HepG2 (cell line): ENCODE results near the gene MRFAP1L1. TPM values are rescaled to one million over a fixed set of nuclear protein-coding genes. Genes with fewer than 3 reads are reported as not detected.
A peak's percentile ranks its signal among the peaks of the same experiment; 100 is the strongest.

Experiments used
- AFF4 ChIP-seq: sonication (generic); formaldehyde crosslinking; IDR thresholded peaks from 2 replicates; pipeline ENCODE4 v1.4.0; 2020; ENCODE audit warnings: missing genetic modification reagents
- CAMTA2 ChIP-seq: sonication (generic); formaldehyde crosslinking; IDR thresholded peaks from 2 replicates; pipeline ENCODE4 v1.4.0; 2020; ENCODE audit warnings: mild to moderate bottlenecking, missing genetic modification reagents, borderline replicate concordance
- CCAR2 ChIP-seq: fragments of 200-400 bp; formaldehyde crosslinking; optimal IDR thresholded peaks from 2 replicates; pipeline ENCODE3; 2018; ENCODE audit warnings: low read depth, mild to moderate bottlenecking, low read length, moderate library complexity
- EED ChIP-seq: sonication (generic); formaldehyde crosslinking; IDR thresholded peaks from 2 replicates; pipeline ENCODE4 v1.5.0; 2020; ENCODE audit warnings: mild to moderate bottlenecking, missing genetic modification reagents
- HNRNPLL ChIP-seq: fragments of 200-400 bp; formaldehyde crosslinking; IDR thresholded peaks from 2 replicates; pipeline ENCODE4 v1.6.1; 2017; ENCODE audit warnings: mild to moderate bottlenecking, low read depth, low read length; ENCODE audit not compliant: poor library complexity, severe bottlenecking
- KAT7 ChIP-seq: IDR thresholded peaks from 2 replicates; pipeline ENCODE4 v1.6.1; 2018; ENCODE audit warnings: borderline replicate concordance, missing compliant biosample characterization
- KDM1A ChIP-seq: IDR thresholded peaks from 2 replicates; pipeline ENCODE4 v1.6.1; 2016; ENCODE audit warnings: missing compliant biosample characterization
- MED8 ChIP-seq: sonication (generic); formaldehyde crosslinking; IDR thresholded peaks from 2 replicates; pipeline ENCODE4 v1.8.1; 2023; ENCODE audit warnings: mild to moderate bottlenecking, missing genetic modification reagents; ENCODE audit not compliant: insufficient replicate concordance
- NFRKB ChIP-seq: fragments of 450-650 bp; IDR thresholded peaks from 2 replicates; pipeline ENCODE4 v1.6.1; 2017
- NR1H2 ChIP-seq: sonication (generic); formaldehyde crosslinking; IDR thresholded peaks from 2 replicates; pipeline ENCODE4 v1.8.1; 2022; ENCODE audit warnings: low read depth, missing genetic modification reagents, borderline replicate concordance
- PHF20 ChIP-seq: sonication (generic); formaldehyde crosslinking; IDR thresholded peaks from 2 replicates; pipeline ENCODE4 v1.5.0; 2020; ENCODE audit warnings: mild to moderate bottlenecking, missing genetic modification reagents
- SAP130 ChIP-seq: IDR thresholded peaks from 2 replicates; pipeline ENCODE4 v1.6.1; 2016; ENCODE audit warnings: low read depth
- SP140L ChIP-seq: sonication (generic); formaldehyde crosslinking; IDR thresholded peaks from 2 replicates; pipeline ENCODE4 v1.4.0; 2020; ENCODE audit warnings: missing genetic modification reagents, borderline replicate concordance
- SRSF1 ChIP-seq: fragments of 200-400 bp; formaldehyde crosslinking; optimal IDR thresholded peaks from 2 replicates; pipeline ENCODE3; 2017; ENCODE audit warnings: mild to moderate bottlenecking, low read depth, low read length, moderate library complexity
- ZNF10 ChIP-seq: sonication (generic); formaldehyde crosslinking; IDR thresholded peaks from 2 replicates; pipeline ENCODE4 v1.4.0; 2020; ENCODE audit warnings: mild to moderate bottlenecking, low read depth, missing genetic modification reagents, borderline replicate concordance
- ZNF138 ChIP-seq: sonication (generic); formaldehyde crosslinking; IDR thresholded peaks from 2 replicates; pipeline ENCODE4 v1.5.0; 2020; ENCODE audit warnings: mild to moderate bottlenecking, low read depth, missing genetic modification reagents
- ZNF160 ChIP-seq: sonication (generic); formaldehyde crosslinking; IDR thresholded peaks from 2 replicates; pipeline ENCODE4 v1.8.0; 2022; ENCODE audit warnings: mild to moderate bottlenecking, inconsistent platforms, missing genetic modification reagents
- ZNF740 ChIP-seq: sonication (generic); formaldehyde crosslinking; IDR thresholded peaks from 2 replicates; pipeline ENCODE4 v1.4.0; 2020; ENCODE audit warnings: missing genetic modification reagents
- ZNF768 ChIP-seq: sonication (generic); formaldehyde crosslinking; IDR thresholded peaks from 2 replicates; pipeline ENCODE4 v1.4.0; 2020; ENCODE audit warnings: missing genetic modification reagents
- ZSCAN9 ChIP-seq: IDR thresholded peaks from 2 replicates; pipeline ENCODE4 v1.6.1; 2016; ENCODE audit warnings: borderline replicate concordance
- polyA plus RNA-seq, 8 experiments: library from polyadenylated mRNA; depleted of rRNA in 3 of 8; stranded (reverse) in 7 of 8; unstranded in 1 of 8; fragments of >200 nt; fragmentation: Illumina TruSeq in 4 of 8; extraction: Trizol in 4 of 8; gene quantifications; 2 replicates each; pipeline versions ENCODE4 v1.2.1 to v1.2.3, GENCODE V29; 2011 to 2016; ENCODE audit warnings: low read depth in 4 of 8, missing spikeins in 1 of 8, mixed read lengths in 1 of 8; ENCODE audit not compliant: insufficient read depth in 1 of 8
- total RNA-seq, 5 experiments: library from RNA; depleted of rRNA; stranded (reverse); fragments of >200 nt; fragmentation: Illumina TruSeq; extraction: Trizol; gene quantifications; 2 replicates each; pipeline ENCODE4 v1.2.3, GENCODE V29; 2016; ENCODE audit warnings: low read depth in 1 of 5
- TF ChIP-seq, protein P1 (sequence below): sonication (generic); formaldehyde crosslinking; IDR thresholded peaks from 2 replicates; pipeline ENCODE4 v1.4.0; 2020; ENCODE audit warnings: missing genetic modification reagents
- TF ChIP-seq, protein P2 (sequence below): sonication (generic); formaldehyde crosslinking; IDR thresholded peaks from 2 replicates; pipeline ENCODE4 v1.8.0; 2022; ENCODE audit warnings: mild to moderate bottlenecking, missing genetic modification reagents, moderate library complexity
- TF ChIP-seq, protein P3 (sequence below): sonication (generic); formaldehyde crosslinking; IDR thresholded peaks from 2 replicates; pipeline ENCODE4 v1.5.1; 2020; ENCODE audit warnings: mild to moderate bottlenecking, moderate library complexity, missing genetic modification reagents

The MRFAP1L1 gene
- total and polyA plus RNA-seq, 2 of the 13 experiments (the other 11 are each of a cell fraction or from before 2014, with no cell fraction given), result 44.8 to 76.6 TPM

- TF ChIP-seq, protein P1, sequence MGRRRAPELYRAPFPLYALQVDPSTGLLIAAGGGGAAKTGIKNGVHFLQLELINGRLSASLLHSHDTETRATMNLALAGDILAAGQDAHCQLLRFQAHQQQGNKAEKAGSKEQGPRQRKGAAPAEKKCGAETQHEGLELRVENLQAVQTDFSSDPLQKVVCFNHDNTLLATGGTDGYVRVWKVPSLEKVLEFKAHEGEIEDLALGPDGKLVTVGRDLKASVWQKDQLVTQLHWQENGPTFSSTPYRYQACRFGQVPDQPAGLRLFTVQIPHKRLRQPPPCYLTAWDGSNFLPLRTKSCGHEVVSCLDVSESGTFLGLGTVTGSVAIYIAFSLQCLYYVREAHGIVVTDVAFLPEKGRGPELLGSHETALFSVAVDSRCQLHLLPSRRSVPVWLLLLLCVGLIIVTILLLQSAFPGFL, result no peak
- TF ChIP-seq ZNF160 (no peak), HNRNPLL (no peak), ZNF740 (no peak), SRSF1 (no peak), NR1H2 (CRISPR knock-in tag) (no peak), AFF4 (CRISPR knock-in tag) (0 out of 2 replicates have a peak, but pooled peaks have one; percentile 13), KAT7 (no peak), PHF20 (CRISPR knock-in tag) (no peak), MED8 (peak; percentile 39), ZNF768 (CRISPR knock-in tag) (no peak), EED (CRISPR knock-in tag) (no peak), ZNF10 (CRISPR knock-in tag) (no peak), ZSCAN9 (CRISPR knock-in tag) (peak; percentile 58; the same call in 1 of the 2 replicates), SP140L (CRISPR knock-in tag) (no peak), CAMTA2 (CRISPR knock-in tag) (no peak), SAP130 (CRISPR knock-in tag) (peak; percentile 62; the same call in 1 of the 2 replicates), ZNF138 (CRISPR knock-in tag) (no peak), NFRKB (no peak), CCAR2 (no peak), KDM1A (no peak)
- TF ChIP-seq, protein P2, sequence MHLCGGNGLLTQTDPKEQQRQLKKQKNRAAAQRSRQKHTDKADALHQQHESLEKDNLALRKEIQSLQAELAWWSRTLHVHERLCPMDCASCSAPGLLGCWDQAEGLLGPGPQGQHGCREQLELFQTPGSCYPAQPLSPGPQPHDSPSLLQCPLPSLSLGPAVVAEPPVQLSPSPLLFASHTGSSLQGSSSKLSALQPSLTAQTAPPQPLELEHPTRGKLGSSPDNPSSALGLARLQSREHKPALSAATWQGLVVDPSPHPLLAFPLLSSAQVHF (CRISPR knock-in tag), result no peak
- TF ChIP-seq, protein P3, sequence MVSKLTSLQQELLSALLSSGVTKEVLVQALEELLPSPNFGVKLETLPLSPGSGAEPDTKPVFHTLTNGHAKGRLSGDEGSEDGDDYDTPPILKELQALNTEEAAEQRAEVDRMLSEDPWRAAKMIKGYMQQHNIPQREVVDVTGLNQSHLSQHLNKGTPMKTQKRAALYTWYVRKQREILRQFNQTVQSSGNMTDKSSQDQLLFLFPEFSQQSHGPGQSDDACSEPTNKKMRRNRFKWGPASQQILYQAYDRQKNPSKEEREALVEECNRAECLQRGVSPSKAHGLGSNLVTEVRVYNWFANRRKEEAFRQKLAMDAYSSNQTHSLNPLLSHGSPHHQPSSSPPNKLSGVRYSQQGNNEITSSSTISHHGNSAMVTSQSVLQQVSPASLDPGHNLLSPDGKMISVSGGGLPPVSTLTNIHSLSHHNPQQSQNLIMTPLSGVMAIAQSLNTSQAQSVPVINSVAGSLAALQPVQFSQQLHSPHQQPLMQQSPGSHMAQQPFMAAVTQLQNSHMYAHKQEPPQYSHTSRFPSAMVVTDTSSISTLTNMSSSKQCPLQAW (CRISPR knock-in tag), result no peak
Measured at GRCh38 chr4:6674500-6675149, 35.0 kb downstream of the MRFAP1L1 start (continued).
